PFSK-1 (cell line): ENCODE data around the gene PDE8A.

Experiments
- FOXP2 ChIP-seq: optimal IDR thresholded peaks from 2 replicates; pipeline ENCODE3; 2011; ENCODE audit warnings: borderline replicate concordance, control low read depth, inconsistent platforms; ENCODE audit not compliant: insufficient read depth; ENCODE audit errors: extremely low read length, extremely low read depth
- POLR2AphosphoS5 ChIP-seq: IDR thresholded peaks from 2 replicates; pipeline ENCODE4 v1.6.1; 2012; ENCODE audit warnings: low read depth, mild to moderate bottlenecking, control low read depth, low read length, moderate library complexity
- REST ChIP-seq, 2 experiments: IDR thresholded peaks; 2 replicates each; pipeline versions ENCODE4 v1.6.1 to v1.8.0; 2011 to 2012; ENCODE audit warnings: low read depth in 2 of 2, low read length in 2 of 2, control low read depth in 1 of 2, inconsistent platforms in 1 of 2, mild to moderate bottlenecking in 1 of 2, moderate library complexity in 1 of 2; ENCODE audit not compliant: insufficient read depth in 1 of 2
- SIN3A ChIP-seq: IDR thresholded peaks from 2 replicates; pipeline ENCODE4 v1.6.1; 2012; ENCODE audit warnings: mild to moderate bottlenecking, low read length, moderate library complexity, borderline replicate concordance; ENCODE audit not compliant: insufficient read depth
- TAF1 ChIP-seq: IDR thresholded peaks from 2 replicates; pipeline ENCODE4 v1.6.1; 2012; ENCODE audit warnings: low read length, control low read depth, borderline replicate concordance; ENCODE audit not compliant: insufficient read depth

Gene PDE8A

DNA sequence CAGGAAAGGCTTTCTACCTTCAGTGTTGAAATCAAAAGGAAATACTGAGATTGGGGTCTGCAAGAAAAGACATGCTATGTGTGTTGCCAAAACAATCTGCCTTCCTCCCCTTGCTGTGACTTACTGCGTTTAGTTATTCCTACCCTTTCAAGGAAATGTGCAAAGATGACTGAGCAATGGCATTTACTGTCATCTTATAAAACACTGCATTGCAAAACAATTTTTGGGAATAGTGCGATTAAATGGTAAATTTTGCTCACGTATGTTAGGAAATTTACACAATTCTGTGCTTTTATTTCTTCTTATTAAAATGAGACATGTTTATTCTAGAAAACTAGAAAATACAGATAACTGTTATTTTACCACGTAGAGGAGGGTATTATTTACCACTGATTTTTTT lies 45.8 kb downstream of the PDE8A start:
- no peak for TF ChIP-seq TAF1
- TF ChIP-seq REST (IDR thresholded peaks at IDR 0.05; ENCODE audit: insufficient read depth in 1 of 2, low read depth in 2 of 2, low read length in 2 of 2) = no peak
- no peak for TF ChIP-seq FOXP2
- no peak for TF ChIP-seq SIN3A
- TF ChIP-seq POLR2AphosphoS5 = no peak

DNA sequence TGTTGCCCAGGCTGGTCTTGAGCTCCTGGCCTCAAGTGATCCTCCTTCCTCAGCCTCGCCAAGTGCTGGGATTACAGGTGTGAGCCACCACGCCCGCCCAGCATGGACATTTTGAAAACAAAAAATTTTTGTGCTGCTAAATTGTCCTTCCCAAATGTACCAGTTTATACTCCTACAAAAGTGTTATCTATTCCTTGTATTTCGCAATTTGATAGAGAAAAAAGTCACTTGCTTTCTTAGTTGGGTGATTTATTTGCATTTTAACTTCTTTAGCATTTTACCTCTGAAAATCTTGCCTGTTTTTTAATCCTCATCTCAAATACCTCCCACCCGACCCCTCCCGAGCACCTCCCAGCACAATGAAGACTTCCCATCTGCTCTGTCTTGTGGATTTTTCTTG lies 46.8 kb downstream of the PDE8A start:
- no peak for TF ChIP-seq TAF1

GRCh38 chr15:85029221-85029620 lies 47.6 kb downstream of the PDE8A start:
- TF ChIP-seq TAF1 (no peak), REST (IDR thresholded peaks at IDR 0.05; ENCODE audit: insufficient read depth in 1 of 2, low read depth in 2 of 2, low read length in 2 of 2) (no peak), SIN3A (no peak), POLR2AphosphoS5 (no peak), FOXP2 (no peak)

- TF ChIP-seq REST (IDR thresholded peaks at IDR 0.05; ENCODE audit: insufficient read depth in 1 of 2, low read depth in 2 of 2, low read length in 2 of 2) (no peak), SIN3A (no peak), POLR2AphosphoS5 (no peak), FOXP2 (no peak), TAF1 (no peak)
These were observed 48.8 kb downstream of the PDE8A start for GRCh38 chr15:85030301-85030929.

DNA sequence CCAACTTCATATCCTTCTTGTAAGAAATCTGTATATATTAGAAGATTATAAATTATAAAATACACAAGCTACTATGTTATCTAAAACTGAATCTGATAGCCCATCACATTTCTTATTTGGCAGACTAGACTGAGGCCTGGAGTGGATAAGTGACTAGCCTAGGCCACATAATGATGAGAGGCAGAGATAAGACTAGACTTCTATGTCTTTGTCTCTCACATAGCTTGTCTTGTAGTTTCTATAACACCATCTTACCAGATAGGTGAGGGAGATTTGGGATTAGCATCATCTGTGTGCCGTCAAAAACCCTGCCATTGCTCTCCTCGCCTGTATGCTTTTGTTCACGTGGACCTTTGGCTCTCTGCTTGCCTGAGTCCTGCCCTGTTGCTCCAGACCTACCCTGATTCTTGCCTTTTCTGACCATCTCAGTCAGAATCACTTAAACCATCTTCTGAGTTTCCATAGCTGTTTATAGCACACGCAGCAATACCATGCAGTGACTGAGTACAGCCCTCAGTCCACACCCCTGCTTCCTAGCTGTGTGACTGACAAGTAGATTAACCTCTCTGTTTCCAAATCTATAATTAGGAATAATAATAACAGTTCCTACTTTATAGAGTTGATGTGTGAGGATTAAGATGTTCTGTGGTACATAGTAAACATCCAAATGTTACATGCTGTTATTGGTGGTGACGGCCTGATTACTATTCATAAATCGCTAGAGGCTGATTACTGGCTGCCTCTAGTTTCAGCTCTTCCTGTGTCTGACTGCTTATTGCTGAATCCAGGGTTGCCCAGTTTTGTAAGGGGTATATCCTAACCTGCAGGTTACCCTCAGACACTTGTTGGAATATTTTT lies 49.7 kb downstream of the PDE8A start:
- TF ChIP-seq POLR2AphosphoS5 (no peak), SIN3A (no peak), TAF1 (no peak), REST (IDR thresholded peaks at IDR 0.05; ENCODE audit: insufficient read depth in 1 of 2, low read depth in 2 of 2, low read length in 2 of 2) (no peak), FOXP2 (no peak)
